ENCODE results near the gene TMED9. TPM values are rescaled to one million over a fixed set of nuclear protein-coding genes. Genes with fewer than 3 reads are reported as not detected.

TMED9 gene
- total RNA-seq, 2 experiments from 2014 or later: 99.9 to 111 TPM

GRCh38 chr5:177604116-177604521, 12.1 kb downstream of the TMED9 start:
- no peaks in the 10 kb centered on the region for H3K27me3 Mint-ChIP-seq
- H3K27ac Mint-ChIP-seq: no peak overlapping the region
- no peaks in the 10 kb centered on the region for H3K9me3 Mint-ChIP-seq (ENCODE audit: low read depth)
- DNase-seq (no peak), ATAC-seq (no peak)
- H3K36me3 Mint-ChIP-seq: no peaks in the 10 kb centered on the region
- H3K4me1 Mint-ChIP-seq: peaks cover 12% of the 10 kb centered on the region
- H3K4me3 Mint-ChIP-seq: no peak overlapping the region
- CTCF ChIA-PET: no interaction called here

- Mint-ChIP-seq H3K36me3 (no peaks in the 10 kb centered on the region), H3K27ac (no peak overlapping the region), H3K9me3 (ENCODE audit: low read depth) (no peaks in the 10 kb centered on the region), H3K4me3 (no peak overlapping the region), H3K27me3 (no peaks in the 10 kb centered on the region), H3K4me1 (peaks cover 11% of the 10 kb centered on the region)
- ATAC-seq (no peak), DNase-seq (no peak)
- CTCF ChIA-PET: no interaction called here
These were observed 12.7 kb downstream of the TMED9 start for GRCh38 chr5:177604656-177605055.

GRCh38 chr5:177605078-177605477, 13.1 kb downstream of the TMED9 start:
- peaks cover 11% of the 10 kb centered on the region for H3K4me1 Mint-ChIP-seq
- no peaks in the 10 kb centered on the region for H3K36me3 Mint-ChIP-seq
- no peak overlapping the region for H3K27ac Mint-ChIP-seq
- ATAC-seq (no peak), DNase-seq (no peak)
- no peaks in the 10 kb centered on the region for H3K9me3 Mint-ChIP-seq (ENCODE audit: low read depth)
- CTCF ChIA-PET: no interaction called here
- H3K27me3 Mint-ChIP-seq: no peaks in the 10 kb centered on the region
- no peak overlapping the region for H3K4me3 Mint-ChIP-seq

- Mint-ChIP-seq H3K9me3 (ENCODE audit: low read depth) (no peaks in the 10 kb centered on the region), H3K4me3 (no peak overlapping the region), H3K36me3 (no peaks in the 10 kb centered on the region), H3K27ac (no peak overlapping the region), H3K4me1 (peaks cover 8% of the 10 kb centered on the region), H3K27me3 (no peaks in the 10 kb centered on the region)
- CTCF ChIA-PET: interaction anchor here (2.1 kb wide), 1 partner anchor 8 kb away, joined by 11 read pairs; no protein-coding TSS in a partner anchor
- no peak for ATAC-seq
- DNase-seq: no peak
These were observed 13.7 kb downstream of the TMED9 start for GRCh38 chr5:177605667-177606066.

GRCh38 chr5:177606071-177607051, 14.4 kb downstream of the TMED9 start:
- H3K27ac Mint-ChIP-seq: no peak overlapping the region
- no peak for ATAC-seq

GRCh38 chr5:177607115-177607451, 15.1 kb downstream of the TMED9 start:
- DNase-seq (no peak), ATAC-seq (no peak)
- Mint-ChIP-seq H3K4me3 (no peak overlapping the region), H3K9me3 (ENCODE audit: low read depth) (no peaks in the 10 kb centered on the region), H3K4me1 (no peaks in the 10 kb centered on the region), H3K36me3 (no peaks in the 10 kb centered on the region), H3K27ac (no peak overlapping the region), H3K27me3 (no peaks in the 10 kb centered on the region)
- CTCF ChIA-PET: interaction anchor here (0.8 to 2.1 kb wide), 5 partner anchors 10 to 203 kb away, joined by 3 to 11 read pairs (median 3); partner anchors contain the start of gene TMED9

More at GRCh38 chr5:177606071-177607051, 14.4 kb downstream of the TMED9 start:
- no peaks in the 10 kb centered on the region for H3K36me3 Mint-ChIP-seq
- no peak overlapping the region for H3K4me3 Mint-ChIP-seq
- CTCF ChIA-PET: interaction anchor here (1.3 to 2.1 kb wide), 2 partner anchors 9 to 14 kb away, joined by 3 to 11 read pairs; partner anchors contain the start of gene TMED9
- H3K9me3 Mint-ChIP-seq (ENCODE audit: low read depth): no peaks in the 10 kb centered on the region
- no peaks in the 10 kb centered on the region for H3K27me3 Mint-ChIP-seq
- H3K4me1 Mint-ChIP-seq: peaks cover under 1% of the 10 kb centered on the region
- no peak for DNase-seq

GRCh38 chr5:177607452-177608192, 15.6 kb downstream of the TMED9 start:
- H3K4me1 Mint-ChIP-seq: no peaks in the 10 kb centered on the region
- H3K9me3 Mint-ChIP-seq (ENCODE audit: low read depth): no peaks in the 10 kb centered on the region
- DNase-seq (peak; percentile 73), ATAC-seq (peak; percentile 83)
- no peak overlapping the region for H3K27ac Mint-ChIP-seq
- CTCF ChIA-PET: interaction anchor here (0.8 to 2.1 kb wide), 6 partner anchors 10 to 203 kb away, joined by 3 to 11 read pairs (median 3); partner anchors contain the start of gene TMED9
- H3K36me3 Mint-ChIP-seq: no peaks in the 10 kb centered on the region
- no peaks in the 10 kb centered on the region for H3K27me3 Mint-ChIP-seq
- H3K4me3 Mint-ChIP-seq: no peak overlapping the region

GRCh38 chr5:177608243-177609075, 16.5 kb downstream of the TMED9 start:
- Mint-ChIP-seq H3K9me3 (ENCODE audit: low read depth) (no peaks in the 10 kb centered on the region), H3K36me3 (no peaks in the 10 kb centered on the region), H3K4me1 (no peaks in the 10 kb centered on the region), H3K27me3 (no peaks in the 10 kb centered on the region), H3K27ac (no peak overlapping the region), H3K4me3 (no peak overlapping the region)
- CTCF ChIA-PET: interaction anchor here (0.8 kb wide), 1 partner anchor 14 kb away, joined by 4 read pairs; no protein-coding TSS in a partner anchor
- ATAC-seq (no peak), DNase-seq (no peak)

- no peak for DNase-seq
- no peaks in the 10 kb centered on the region for H3K9me3 Mint-ChIP-seq (ENCODE audit: low read depth)
- H3K4me3 Mint-ChIP-seq: no peak overlapping the region
- H3K27me3 Mint-ChIP-seq: no peaks in the 10 kb centered on the region
- H3K36me3 Mint-ChIP-seq: no peaks in the 10 kb centered on the region
- H3K27ac Mint-ChIP-seq: no peak overlapping the region
- no peak for ATAC-seq
- CTCF ChIA-PET: no interaction called here
- no peaks in the 10 kb centered on the region for H3K4me1 Mint-ChIP-seq
These were observed 17.4 kb downstream of the TMED9 start for GRCh38 chr5:177609076-177610059.

GRCh38 chr5:177610131-177610769, 18.2 kb downstream of the TMED9 start:
- Mint-ChIP-seq H3K9me3 (ENCODE audit: low read depth) (no peaks in the 10 kb centered on the region), H3K36me3 (no peaks in the 10 kb centered on the region), H3K27ac (no peak overlapping the region), H3K4me1 (no peaks in the 10 kb centered on the region), H3K4me3 (no peak overlapping the region), H3K27me3 (no peaks in the 10 kb centered on the region)
- no peak for ATAC-seq
- DNase-seq: no peak
- CTCF ChIA-PET: no interaction called here

- CTCF ChIA-PET: no interaction called here
- no peaks in the 10 kb centered on the region for H3K9me3 Mint-ChIP-seq (ENCODE audit: low read depth)
- no peaks in the 10 kb centered on the region for H3K36me3 Mint-ChIP-seq
- no peak for ATAC-seq
- DNase-seq: no peak
- H3K4me3 Mint-ChIP-seq: no peak overlapping the region
- H3K27me3 Mint-ChIP-seq: no peaks in the 10 kb centered on the region
- no peak overlapping the region for H3K27ac Mint-ChIP-seq
- no peaks in the 10 kb centered on the region for H3K4me1 Mint-ChIP-seq
These were observed 18.9 kb downstream of the TMED9 start for GRCh38 chr5:177610770-177611445.

Data from activated CD8-positive, alpha-beta memory T cell treated with anti-CD3 and anti-CD28 coated beads, Interleukin-2, amount 10 ng/mL, durations not matched to agents 7 days and 5 days (primary cell).